H1 (cell line): Measurements from ENCODE around the gene CGB3. TPM values are rescaled to one million over a fixed set of nuclear protein-coding genes. Genes with fewer than 3 reads are reported as not detected.

Experiments
- CTCF ChIA-PET: fragments of 300-600 bp; sonication (Branson Sonifier 250); formaldehyde crosslinking; loops from one replicate; lab custom pipeline; 2021; ENCODE audit not compliant: partially characterized antibody; lab: Charles Lee
- POLR2A ChIA-PET: fragments of 300-600 bp; sonication (Branson Sonifier 250); formaldehyde crosslinking; loops from one replicate; lab custom pipeline; 2021; ENCODE audit warnings: inconsistent platforms; ENCODE audit not compliant: partially characterized antibody; lab: Charles Lee
- DNase-seq, 2 experiments: peaks; one replicate each; pipeline versions ENCODE4 v3.0.0 to v3.0.0-alpha.2; 2010 to 2022; ENCODE audit warnings: low spot score in 2 of 2, low read depth in 1 of 2, mixed read lengths in 1 of 2
- FAIRE-seq: peaks from 2 replicates; lab custom pipeline; 2011; peaks lifted over from hg19 to GRCh38; lab: Jason Lieb, UNC
- H2AFZ ChIP-seq: 2 replicates; pipeline ENCODE4 v1.8.1; 2012; ENCODE audit warnings: low read length, inconsistent platforms
- H2AK5ac ChIP-seq: 2 replicates; pipeline ENCODE4 v1.6.1; 2013; ENCODE audit warnings: low read depth, low read length
- H2BK120ac ChIP-seq: replicated peaks from 2 replicates; pipeline ENCODE3; 2013; ENCODE audit warnings: low read depth, low read length, inconsistent platforms
- H2BK12ac ChIP-seq: 2 replicates; pipeline ENCODE4 v1.6.1; 2013; ENCODE audit warnings: low read depth, low read length
- H2BK15ac ChIP-seq: 2 replicates; pipeline ENCODE4 v1.6.1; 2013; ENCODE audit warnings: low read length
- H2BK20ac ChIP-seq: 2 replicates; pipeline ENCODE4 v1.6.1; 2013; ENCODE audit warnings: low read length
- H2BK5ac ChIP-seq: 2 replicates; pipeline ENCODE4 v1.6.1; 2013; ENCODE audit warnings: low read depth, low read length
- H3K14ac ChIP-seq: 2 replicates; pipeline ENCODE4 v1.6.1; 2013; ENCODE audit warnings: inconsistent platforms; ENCODE audit not compliant: insufficient read length
- H3K18ac ChIP-seq: 2 replicates; pipeline ENCODE4 v1.6.1; 2013; ENCODE audit warnings: low read length; ENCODE audit errors: extremely low read depth
- H3K23ac ChIP-seq: 2 replicates; pipeline ENCODE4 v1.6.1; 2013; ENCODE audit warnings: inconsistent platforms; ENCODE audit not compliant: insufficient read length
- H3K23me2 ChIP-seq: 2 replicates; pipeline ENCODE4 v1.6.1; 2013; ENCODE audit warnings: low read depth, low read length
- H3K27ac ChIP-seq: 2 replicates; pipeline ENCODE4 v1.6.1; 2011; ENCODE audit warnings: low read depth, low read length, inconsistent platforms
- H3K27me3 ChIP-seq, 4 experiments: replicated peaks in 1 of 4; 1 replicate in 1 of 4; 2 replicates in 3 of 4; pipeline versions ENCODE4 v1.6.1 to v1.8.1; 2011 to 2013; ENCODE audit warnings: low read length in 3 of 4, mild to moderate bottlenecking in 3 of 4, inconsistent platforms in 2 of 4, mixed read lengths in 2 of 4, moderate library complexity in 1 of 4; ENCODE audit not compliant: control insufficient read depth in 3 of 4, insufficient read depth in 3 of 4; ENCODE audit errors: extremely low read depth in 1 of 4
- H3K36me3 ChIP-seq, 4 experiments: 2 replicates each; pipeline versions ENCODE4 v1.6.1 to v1.8.1; 2011 to 2013; ENCODE audit warnings: mild to moderate bottlenecking in 4 of 4, low read length in 3 of 4, moderate library complexity in 2 of 4, control low read depth in 1 of 4, inconsistent platforms in 1 of 4; ENCODE audit not compliant: insufficient read depth in 4 of 4, control insufficient read depth in 2 of 4
- H3K4ac ChIP-seq: replicated peaks from 2 replicates; pipeline ENCODE3; 2013; ENCODE audit warnings: low read length, low read depth, mixed read lengths, inconsistent platforms; ENCODE audit not compliant: insufficient read length
- H3K4me1 ChIP-seq, 4 experiments: replicated peaks in 1 of 4; 1 replicate in 1 of 4; 2 replicates in 3 of 4; pipeline versions ENCODE4 v1.6.1 to v1.8.1; 2011 to 2013; ENCODE audit warnings: low read length in 3 of 4, inconsistent platforms in 2 of 4, mixed read lengths in 1 of 4; ENCODE audit not compliant: insufficient read depth in 4 of 4, control insufficient read depth in 3 of 4
- H3K4me2 ChIP-seq, 2 experiments: 2 replicates each; pipeline versions ENCODE4 v1.6.1 to v1.8.1; 2011 to 2013; ENCODE audit warnings: low read depth in 2 of 2, low read length in 2 of 2, control low read depth in 1 of 2, inconsistent platforms in 1 of 2, mild to moderate bottlenecking in 1 of 2; ENCODE audit not compliant: insufficient read depth in 1 of 2
- H3K4me3 ChIP-seq, 4 experiments: fragments of 200-600, 300-600 bp in 1 of 4; sonication (generic), shearing (Covaris generic), sonication (Bioruptor Twin) in 1 of 4; 2 replicates each; pipeline versions ENCODE4 v1.5.1 to v1.8.1; 2011 to 2016; ENCODE audit warnings: low read length in 4 of 4, low read depth in 3 of 4, control low read depth in 2 of 4, inconsistent platforms in 2 of 4, mild to moderate bottlenecking in 2 of 4, mixed read lengths in 1 of 4, moderate library complexity in 1 of 4; ENCODE audit not compliant: insufficient read depth in 2 of 4; ENCODE audit errors: extremely low read depth in 1 of 4
- H3K56ac ChIP-seq: replicated peaks from 2 replicates; pipeline ENCODE3; 2013; ENCODE audit warnings: low read depth, mild to moderate bottlenecking, mixed read lengths, low read length, inconsistent platforms; ENCODE audit not compliant: insufficient read length
- H3K79me1 ChIP-seq: 2 replicates; pipeline ENCODE4 v1.6.1; 2013; ENCODE audit warnings: low read depth, low read length, control low read depth
- H3K79me2 ChIP-seq, 2 experiments: 2 replicates each; pipeline versions ENCODE4 v1.6.1 to v1.8.1; 2012 to 2013; ENCODE audit warnings: low read length in 2 of 2, mild to moderate bottlenecking in 2 of 2, inconsistent platforms in 1 of 2; ENCODE audit not compliant: insufficient read depth in 2 of 2, control insufficient read depth in 1 of 2
- H3K9ac ChIP-seq, 4 experiments: replicated peaks in 1 of 4; 1 replicate in 1 of 4; 2 replicates in 3 of 4; pipeline versions ENCODE4 v1.6.1 to v1.8.1; 2011 to 2013; ENCODE audit warnings: low read depth in 3 of 4, low read length in 3 of 4, control low read depth in 2 of 4, mild to moderate bottlenecking in 2 of 4, moderate library complexity in 2 of 4, inconsistent platforms in 1 of 4; ENCODE audit errors: extremely low read depth in 1 of 4
- H3K9me3 ChIP-seq, 2 experiments: 2 replicates each; pipeline versions ENCODE4 v1.6.1 to v1.8.1; 2012 to 2013; ENCODE audit warnings: mild to moderate bottlenecking in 2 of 2, moderate library complexity in 2 of 2, control low read depth in 1 of 2, inconsistent platforms in 1 of 2, low read depth in 1 of 2, low read length in 1 of 2, mixed read lengths in 1 of 2; ENCODE audit not compliant: insufficient read depth in 2 of 2
- H4K20me1 ChIP-seq, 2 experiments: replicated peaks in 1 of 2; 2 replicates each; pipeline versions ENCODE3 to v1.8.1; 2011 to 2013; ENCODE audit warnings: inconsistent platforms in 2 of 2, low read length in 2 of 2, mild to moderate bottlenecking in 1 of 2; ENCODE audit not compliant: insufficient read depth in 2 of 2, control insufficient read depth in 1 of 2
- H4K5ac ChIP-seq: 2 replicates; pipeline ENCODE4 v1.6.1; 2013; ENCODE audit warnings: low read length, low read depth, mixed read lengths, inconsistent platforms; ENCODE audit not compliant: insufficient read length
- H4K8ac ChIP-seq: 2 replicates; pipeline ENCODE4 v1.8.0; 2013; ENCODE audit warnings: mild to moderate bottlenecking, moderate library complexity, low read length, inconsistent platforms; ENCODE audit not compliant: insufficient read depth; ENCODE audit errors: extremely low read depth
- H4K91ac ChIP-seq: replicated peaks from 2 replicates; pipeline ENCODE3; 2013; ENCODE audit warnings: low read length, mixed read lengths, inconsistent platforms; ENCODE audit not compliant: insufficient read length
- CBX5 ChIP-seq: fragments of 300-800, 300-1000 bp; sonication (generic); IDR thresholded peaks from 2 replicates; pipeline ENCODE4 v1.7.1; 2016; ENCODE audit warnings: antibody characterized with exemption, low read length, low read depth
- CHD1 ChIP-seq: IDR thresholded peaks from 2 replicates; pipeline ENCODE4 v1.6.1; 2012; ENCODE audit warnings: low read depth, low read length, improper control_type of control experiment
- EP300 ChIP-seq, 2 experiments: IDR thresholded peaks; 1 replicate in 1 of 2; 2 replicates in 1 of 2; pipeline ENCODE4 v1.6.1; 2011 to 2012; ENCODE audit warnings: low read depth in 2 of 2, low read length in 2 of 2, mild to moderate bottlenecking in 2 of 2, borderline replicate concordance in 1 of 2, inconsistent platforms in 1 of 2, moderate library complexity in 1 of 2
- KDM1A ChIP-seq: fragments of 200-600, 300-600 bp; sonication (generic); IDR thresholded peaks from 2 replicates; pipeline ENCODE4 v1.7.1; 2016; ENCODE audit warnings: mild to moderate bottlenecking, low read length, borderline replicate concordance
- POU5F1 ChIP-seq: IDR thresholded peaks from 2 replicates; pipeline ENCODE4 v1.6.1; 2011; ENCODE audit warnings: low read depth, mild to moderate bottlenecking, low read length, moderate library complexity
- SIRT6 ChIP-seq: IDR thresholded peaks from one replicate; pipeline ENCODE4 v1.7.1; 2012; ENCODE audit warnings: low read length, inconsistent platforms
- SIX5 ChIP-seq: IDR thresholded peaks from 2 replicates; pipeline ENCODE4 v1.6.1; 2011; ENCODE audit warnings: mild to moderate bottlenecking, low read depth, low read length
- SP1 ChIP-seq: IDR thresholded peaks from 2 replicates; pipeline ENCODE4 v1.6.1; 2011; ENCODE audit warnings: low read depth, low read length
- TBP ChIP-seq: IDR thresholded peaks from 2 replicates; pipeline ENCODE4 v1.6.1; 2011; ENCODE audit warnings: low read depth, low read length, improper control_type of control experiment
- TEAD4 ChIP-seq: IDR thresholded peaks from 2 replicates; pipeline ENCODE4 v1.6.1; 2012; ENCODE audit warnings: low read depth, low read length, inconsistent platforms, mixed read lengths
- WGBS, 2 experiments: shearing (Covaris generic) in 1 of 2; methylation state at CpG; one replicate each; pipeline versions ENCODE4 v1.1.6 to v1.1.7; 2013 to 2015; ENCODE audit warnings: low lambda C conversion rate in 2 of 2, mixed read lengths in 2 of 2, inconsistent platforms in 1 of 2, low coverage in 1 of 2, missing lambda C conversion rate in 1 of 2; ENCODE audit not compliant: insufficient replicate concordance in 2 of 2, insufficient coverage in 1 of 2, insufficient read length in 1 of 2; ENCODE audit errors: extremely low coverage in 1 of 2, missing lambda C conversion rate in 1 of 2; 5-methylcytosine and 5-hydroxymethylcytosine counted together
- polyA plus RNA-seq, 7 experiments: library from polyadenylated mRNA; depleted of rRNA in 3 of 7; stranded (reverse) in 5 of 7; unstranded in 2 of 7; fragments of >200 nt in 5 of 7; fragments of 200-250 nt in 2 of 7; gene quantifications; 1 replicate in 5 of 7; 2 replicates in 1 of 7; 4 replicates in 1 of 7; pipeline versions ENCODE4 v1.2.1 to v1.2.3, GENCODE V29; 2011 to 2013; ENCODE audit warnings: missing spikeins in 2 of 7, mixed read lengths in 2 of 7
- total RNA-seq: library from RNA; stranded (reverse); fragmentation: NEBNext Ultra II Directional; extraction: Animal tissue kit (Norgen Biotek cat#: 25700); gene quantifications from 2 replicates; pipeline ENCODE4 v1.2.1, GENCODE V29; 2021

Gene CGB3
- total and polyA plus RNA-seq, 2 of the 8 experiments (the other 6 are each of a cell fraction or from before 2014, with no cell fraction given), result not detected

DNA sequence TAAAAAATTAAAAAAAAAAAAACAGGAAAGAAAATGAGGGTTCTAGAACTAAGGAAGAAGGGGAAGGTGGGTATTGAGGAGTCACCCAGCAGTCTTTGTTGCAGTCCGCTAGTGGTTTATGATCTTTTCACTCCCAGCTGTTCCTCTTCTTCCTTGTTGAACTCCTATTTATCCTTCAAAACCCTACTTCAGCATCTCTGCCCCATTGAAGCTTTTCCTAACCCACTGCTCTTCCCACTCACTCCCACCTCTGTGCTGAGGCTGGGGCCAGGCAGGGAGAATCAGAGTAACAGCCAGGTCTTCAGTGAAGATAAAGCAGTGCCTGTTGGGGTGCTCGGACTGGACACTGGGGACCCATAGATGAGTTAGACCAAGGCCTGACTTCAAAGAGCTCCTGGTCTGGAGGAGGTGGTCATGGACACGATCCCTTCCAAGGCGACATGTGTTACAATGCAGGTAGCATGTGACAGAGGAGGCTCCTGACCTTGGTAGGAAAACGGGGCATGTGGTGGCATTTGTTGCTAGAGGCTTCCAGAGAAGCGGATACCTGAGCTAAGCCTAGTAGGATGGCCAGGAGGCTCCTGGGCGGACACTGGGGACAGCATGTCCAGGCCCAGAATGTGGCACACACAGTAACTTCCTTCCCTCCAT, 19.0 kb downstream of the CGB3 start:
- Histone ChIP-seq H2BK20ac (no peak overlapping the region), H3K23ac (no peak overlapping the region), H3K56ac (no peak overlapping the region), H3K4me2 (no peak overlapping the region), H3K18ac (no peak overlapping the region), H2AFZ (no peak overlapping the region), H3K4me1 (no peaks in the 10 kb centered on the region), H4K91ac (no peak overlapping the region), H3K79me2 (no peaks in the 10 kb centered on the region), H4K8ac (no peak overlapping the region), H4K20me1 (peaks cover 0 to 12% of the 10 kb centered on the region in 2 experiments), H3K79me1 (peaks cover 2% of the 10 kb centered on the region; the same call in 1 of the 2 replicates), H3K27ac (no peak overlapping the region), H3K4me3 (no peak overlapping the region), H3K9ac (no peak overlapping the region), H3K27me3 (no peaks in the 10 kb centered on the region), H3K4ac (no peak overlapping the region), H2BK5ac (no peak overlapping the region), H2AK5ac (no peak overlapping the region), H3K14ac (no peak overlapping the region), H3K9me3 (no peaks in the 10 kb centered on the region), H4K5ac (no peak overlapping the region), H2BK15ac (no peak overlapping the region), H2BK120ac (no peak overlapping the region), H2BK12ac (no peak overlapping the region), H3K23me2 (no peaks in the 10 kb centered on the region), H3K36me3 (peaks cover 15 to 47% (median 37%) of the 10 kb centered on the region in 4 experiments)
- 95% methylated on average over 7 of the region's 7 CpGs; no CpG with 5 or more reads in 1 of the 2 experiments for WGBS, 2 experiments
- FAIRE-seq (no peak), DNase-seq (no peak)
- CTCF ChIA-PET, result interaction anchor here (1.0 to 2.2 kb wide), 2 partner anchors 9 to 194 kb away, joined by 4 to 8 read pairs; no protein-coding TSS in a partner anchor
- POLR2A ChIA-PET, result interaction anchor here (0.8 kb wide), 1 partner anchor 9 kb away, joined by 3 read pairs; no protein-coding TSS in a partner anchor
- no peak for TF ChIP-seq CBX5
- TF ChIP-seq EP300 (IDR thresholded peaks at IDR 0.05; ENCODE audit: borderline replicate concordance in 1 of 2, low read depth in 2 of 2, low read length in 2 of 2), result no peak
- no peak for TF ChIP-seq SIX5
- TF ChIP-seq CHD1, result no peak
- TF ChIP-seq TEAD4, result no peak
- no peak for TF ChIP-seq POU5F1
- no peak for TF ChIP-seq KDM1A
- TF ChIP-seq TBP, result no peak
- TF ChIP-seq SIRT6, result no peak
- no peak for TF ChIP-seq SP1
- TF ChIP-seq, all 59 proteins: peak for 0
